Esophagus muscularis mucosa (tissue), 4 donors: ENCODE data around the gene PDK2. TPM values are rescaled to one million over a fixed set of nuclear protein-coding genes. Genes with fewer than 3 reads are reported as not detected.

Experiments used
- DNase-seq: peaks from one replicate; pipeline ENCODE4 v3.0.0-alpha.2; 2017; ENCODE audit errors: extremely low spot score
- H3K27ac ChIP-seq, 4 donors: fragments of 200-600 bp; sonication (generic); replicated peaks in 1 of 4; 1 replicate in 3 of 4; 2 replicates in 1 of 4; pipeline ENCODE4 v1.5.1; 2016 to 2019; ENCODE audit warnings: mild to moderate bottlenecking in 1 of 4
- H3K27me3 ChIP-seq, 4 donors: fragments of 200-600 bp; sonication (generic); one replicate each; pipeline versions ENCODE4 v1.5.1 to v1.6.0; 2016 to 2019
- H3K36me3 ChIP-seq, 4 donors: fragments of 200-600 bp; sonication (generic); one replicate each; pipeline ENCODE4 v1.5.1; 2016 to 2019
- H3K4me1 ChIP-seq, 4 donors: fragments of 200-600 bp; sonication (generic); one replicate each; pipeline ENCODE4 v1.5.1; 2016 to 2019
- H3K4me3 ChIP-seq, 4 donors: fragments of 200-600 bp; sonication (generic); 1 replicate in 2 of 4; 2 replicates in 2 of 4; pipeline ENCODE4 v1.5.1; 2016 to 2019; ENCODE audit warnings: mild to moderate bottlenecking in 4 of 4, moderate library complexity in 1 of 4
- H3K9me3 ChIP-seq, 4 donors: fragments of 200-600 bp; sonication (generic); 1 replicate in 3 of 4; 2 replicates in 1 of 4; pipeline ENCODE4 v1.5.1; 2016 to 2019
- EP300 ChIP-seq: sonication (generic); formaldehyde crosslinking; IDR thresholded peaks from one replicate; pipeline ENCODE4 v1.6.1; 2017; ENCODE audit warnings: antibody characterized with exemption
- POLR2A ChIP-seq: fragments of 450-650 bp; IDR thresholded peaks from one replicate; pipeline ENCODE4 v1.6.1; 2017; ENCODE audit warnings: antibody characterized with exemption, moderate library complexity, mild to moderate bottlenecking, low read depth
- POLR2AphosphoS5 ChIP-seq, 2 donors: sonication (generic); formaldehyde crosslinking; IDR thresholded peaks; one replicate each; pipeline ENCODE4 v1.6.1; 2017; ENCODE audit warnings: antibody characterized with exemption in 2 of 2
- WGBS: methylation state at CpG from one replicate; pipeline ENCODE4 v1.1.5; 2018; 5-methylcytosine and 5-hydroxymethylcytosine counted together
- intact Hi-C: fragments of 100-400 bp; cut with DNase I; formaldehyde crosslinking; loops from one replicate; pipeline ENCODE4 v1.15.1; 2023
- total RNA-seq, 4 donors: library from RNA; depleted of rRNA; stranded (reverse); fragments of >200 nt; gene quantifications; one replicate each; pipeline versions ENCODE4 v1.1.0 to v1.2.1, GENCODE V29; 2016
- TF ChIP-seq, protein P1 (sequence below), 3 experiments: fragments of 200-600 bp in 2 of 3; fragments of 450-650 bp in 1 of 3; sonication (generic) in 2 of 3; IDR thresholded peaks; one replicate each; pipeline ENCODE4 v1.5.1; 2017 to 2019; ENCODE audit warnings: antibody characterized with exemption in 3 of 3, mild to moderate bottlenecking in 2 of 3, moderate library complexity in 1 of 3

PDK2 gene
- total RNA-seq, 4 donors from 2014 or later, result 31.6 to 118 (median 61.4) TPM

DNA sequence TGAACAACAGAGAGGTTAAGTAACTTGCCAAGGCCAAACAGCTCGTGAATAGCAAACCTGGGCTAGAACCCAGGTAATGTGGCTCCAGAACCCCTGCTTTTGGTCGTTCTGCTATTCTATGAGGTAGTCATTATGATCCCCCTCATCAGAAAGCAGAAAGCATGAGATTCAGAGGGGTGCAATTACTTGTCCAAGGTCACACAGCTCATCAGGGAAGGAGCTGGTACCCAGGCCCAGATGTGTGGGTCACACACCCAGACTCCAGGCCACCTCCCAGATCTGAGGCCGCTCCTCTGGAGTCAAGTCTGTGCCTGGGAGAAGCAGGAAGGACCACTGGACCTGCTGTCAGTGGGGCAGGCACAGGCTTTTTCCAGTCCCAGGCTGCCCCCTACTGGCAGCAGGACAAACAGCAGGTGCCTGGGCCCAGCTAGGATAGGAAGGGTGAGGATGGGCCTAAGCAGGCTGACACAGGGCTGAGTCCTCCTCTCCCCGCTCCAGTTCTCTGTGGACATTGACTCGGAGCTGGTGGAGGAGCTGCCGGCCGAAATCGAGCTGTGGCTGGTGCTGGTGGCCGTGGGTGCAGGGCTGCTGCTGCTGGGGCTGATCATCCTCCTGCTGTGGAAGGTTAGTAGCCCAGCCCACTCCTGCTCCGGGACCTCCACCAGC, 7.8 kb upstream of the PDK2 start:
- DNase-seq, result no peak
- Histone ChIP-seq H3K9me3 (no peaks in the 10 kb centered on the region), H3K4me1 (peaks cover 0 to 5% (median 0%) of the 10 kb centered on the region in 4 donors), H3K4me3 (no peak overlapping the region), H3K36me3 (peaks cover 6 to 40% (median 30%) of the 10 kb centered on the region in 4 donors), H3K27ac (no peak overlapping the region), H3K27me3 (no peaks in the 10 kb centered on the region)
- intact Hi-C loops, result loop anchor here (1.0 kb wide), 1 partner anchor 61 kb away; no protein-coding TSS in a partner anchor
- TF ChIP-seq POLR2A (no peak), POLR2AphosphoS5 (IDR thresholded peaks at IDR 0.05) (peak in 1 of 2 donors; percentile 38), EP300 (no peak)
- TF ChIP-seq, protein P1, sequence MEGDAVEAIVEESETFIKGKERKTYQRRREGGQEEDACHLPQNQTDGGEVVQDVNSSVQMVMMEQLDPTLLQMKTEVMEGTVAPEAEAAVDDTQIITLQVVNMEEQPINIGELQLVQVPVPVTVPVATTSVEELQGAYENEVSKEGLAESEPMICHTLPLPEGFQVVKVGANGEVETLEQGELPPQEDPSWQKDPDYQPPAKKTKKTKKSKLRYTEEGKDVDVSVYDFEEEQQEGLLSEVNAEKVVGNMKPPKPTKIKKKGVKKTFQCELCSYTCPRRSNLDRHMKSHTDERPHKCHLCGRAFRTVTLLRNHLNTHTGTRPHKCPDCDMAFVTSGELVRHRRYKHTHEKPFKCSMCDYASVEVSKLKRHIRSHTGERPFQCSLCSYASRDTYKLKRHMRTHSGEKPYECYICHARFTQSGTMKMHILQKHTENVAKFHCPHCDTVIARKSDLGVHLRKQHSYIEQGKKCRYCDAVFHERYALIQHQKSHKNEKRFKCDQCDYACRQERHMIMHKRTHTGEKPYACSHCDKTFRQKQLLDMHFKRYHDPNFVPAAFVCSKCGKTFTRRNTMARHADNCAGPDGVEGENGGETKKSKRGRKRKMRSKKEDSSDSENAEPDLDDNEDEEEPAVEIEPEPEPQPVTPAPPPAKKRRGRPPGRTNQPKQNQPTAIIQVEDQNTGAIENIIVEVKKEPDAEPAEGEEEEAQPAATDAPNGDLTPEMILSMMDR (IDR thresholded peaks at IDR 0.05), result peak; percentile 94 to 100 (median 96)
- 71% methylated on average over 2 of the region's 10 CpGs for WGBS

DNA sequence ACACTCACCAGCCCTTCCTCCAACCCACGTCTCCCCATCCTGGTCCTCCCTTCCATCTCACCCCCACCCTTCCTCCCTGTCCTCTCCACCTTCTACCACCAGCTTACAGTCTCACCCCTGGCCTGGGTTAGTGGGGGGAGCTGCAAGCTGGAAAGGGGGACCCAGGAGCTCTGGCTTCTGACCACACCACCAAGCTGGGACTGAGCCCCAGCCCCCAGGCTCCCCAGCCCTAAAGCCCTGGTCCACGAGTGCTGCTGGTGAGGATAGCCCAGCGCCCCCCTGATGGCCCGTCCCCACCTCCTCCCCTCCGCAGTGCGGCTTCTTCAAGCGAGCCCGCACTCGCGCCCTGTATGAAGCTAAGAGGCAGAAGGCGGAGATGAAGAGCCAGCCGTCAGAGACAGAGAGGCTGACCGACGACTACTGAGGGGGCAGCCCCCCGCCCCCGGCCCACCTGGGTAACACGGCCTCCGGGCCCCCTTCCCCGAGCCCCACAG, 7.2 kb upstream of the PDK2 start:
- 90% methylated on average over 10 of the region's 19 CpGs for WGBS
- peaks cover 3 to 34% (median 29%) of the 10 kb centered on the region in 4 donors for H3K36me3 ChIP-seq
- no peak for TF ChIP-seq POLR2AphosphoS5 (IDR thresholded peaks at IDR 0.05)
- TF ChIP-seq, protein P1 (IDR thresholded peaks at IDR 0.05), result no peak
- TF ChIP-seq EP300, result no peak
- TF ChIP-seq POLR2A, result no peak

DNA sequence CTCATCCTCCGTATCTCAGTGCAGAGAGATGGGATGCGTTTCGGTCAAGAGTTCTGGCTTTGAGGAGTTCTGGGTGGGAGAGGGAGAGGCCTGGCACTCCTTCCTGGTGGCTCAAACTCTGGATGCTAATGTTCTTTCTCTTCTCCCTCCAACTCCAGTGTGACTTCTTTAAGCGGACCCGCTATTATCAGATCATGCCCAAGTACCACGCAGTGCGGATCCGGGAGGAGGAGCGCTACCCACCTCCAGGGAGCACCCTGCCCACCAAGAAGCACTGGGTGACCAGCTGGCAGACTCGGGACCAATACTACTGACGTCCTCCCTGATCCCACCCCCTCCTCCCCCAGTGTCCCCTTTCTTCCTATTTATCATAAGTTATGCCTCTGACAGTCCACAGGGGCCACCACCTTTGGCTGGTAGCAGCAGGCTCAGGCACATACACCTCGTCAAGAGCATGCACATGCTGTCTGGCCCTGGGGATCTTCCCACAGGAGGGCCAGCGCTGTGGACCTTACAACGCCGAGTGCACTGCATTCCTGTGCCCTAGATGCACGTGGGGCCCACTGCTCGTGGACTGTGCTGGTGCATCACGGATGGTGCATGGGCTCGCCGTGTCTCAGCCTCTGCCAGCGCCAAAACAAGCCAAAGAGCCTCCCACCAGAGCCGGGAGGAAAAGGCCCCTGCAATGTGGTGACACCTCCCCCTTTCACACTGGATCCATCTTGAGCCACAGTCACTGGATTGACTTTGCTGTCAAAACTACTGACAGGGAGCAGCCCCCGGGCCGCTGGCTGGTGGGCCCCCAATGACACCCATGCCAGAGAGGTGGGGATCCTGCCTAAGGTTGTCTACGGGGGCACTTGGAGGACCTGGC, 6.0 kb upstream of the PDK2 start:
- H3K9me3 ChIP-seq, result no peaks in the 10 kb centered on the region
- 85% methylated on average over 21 of the region's 25 CpGs for WGBS
- H3K4me3 ChIP-seq, result no peak overlapping the region
- intact Hi-C loops, result no loop called here
- H3K36me3 ChIP-seq, result peaks cover 3 to 34% (median 29%) of the 10 kb centered on the region in 4 donors
- no peaks in the 10 kb centered on the region for H3K27me3 ChIP-seq
- no peak for DNase-seq
- no peak overlapping the region for H3K27ac ChIP-seq
- peaks cover 0 to 8% (median 3%) of the 10 kb centered on the region in 4 donors for H3K4me1 ChIP-seq
- TF ChIP-seq POLR2A (no peak), POLR2AphosphoS5 (IDR thresholded peaks at IDR 0.05) (no peak), EP300 (no peak)
- TF ChIP-seq, protein P1 (IDR thresholded peaks at IDR 0.05), result no peak

More for the DNA sequence above, 7.2 kb upstream of the PDK2 start:
- Histone ChIP-seq H3K9me3 (no peaks in the 10 kb centered on the region), H3K4me1 (peaks cover 0 to 5% (median 0%) of the 10 kb centered on the region in 4 donors), H3K27ac (no peak overlapping the region), H3K27me3 (no peaks in the 10 kb centered on the region), H3K4me3 (no peak overlapping the region)
- intact Hi-C loops, result loop anchor here (1.0 kb wide), 1 partner anchor 62 kb away; no protein-coding TSS in a partner anchor
- DNase-seq, result no peak

DNA sequence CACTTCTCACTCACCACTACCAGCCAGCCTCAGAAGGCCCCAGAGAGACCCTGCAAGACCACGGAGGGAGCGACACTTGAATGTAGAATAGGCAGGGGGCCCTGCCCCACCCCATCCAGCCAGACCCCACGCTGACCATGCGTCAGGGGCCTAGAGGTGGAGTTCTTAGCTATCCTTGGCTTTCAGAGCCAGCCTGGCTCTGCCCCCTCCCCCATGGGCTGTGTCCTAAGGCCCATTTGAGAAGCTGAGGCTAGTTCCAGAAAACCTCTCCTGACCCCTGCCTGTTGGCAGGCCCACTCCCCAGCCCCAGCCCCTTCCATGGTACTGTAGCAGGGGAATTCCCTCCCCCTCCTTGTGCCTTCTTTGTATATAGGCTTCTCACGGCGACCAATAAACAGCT, 5.1 kb upstream of the PDK2 start:
- DNase-seq, result no peak
- intact Hi-C loops, result loop anchor here (5.0 kb wide), 1 partner anchor 207 kb away; no protein-coding TSS in a partner anchor

More for the DNA sequence above, 5.1 kb upstream of the PDK2 start:
- no peaks in the 10 kb centered on the region for H3K27me3 ChIP-seq
- H3K36me3 ChIP-seq, result peaks cover 3 to 30% (median 27%) of the 10 kb centered on the region in 4 donors
- TF ChIP-seq, protein P1 (IDR thresholded peaks at IDR 0.05), result no peak
- TF ChIP-seq EP300 (no peak), POLR2AphosphoS5 (IDR thresholded peaks at IDR 0.05) (no peak), POLR2A (no peak)
- H3K4me1 ChIP-seq, result peaks cover 6 to 15% (median 11%) of the 10 kb centered on the region in 4 donors
- H3K9me3 ChIP-seq, result no peaks in the 10 kb centered on the region
- H3K27ac ChIP-seq, result no peak overlapping the region
- H3K4me3 ChIP-seq, result no peak overlapping the region
- 73% methylated on average over 4 of the region's 6 CpGs for WGBS
